HepG2 (cell line): ENCODE measurements around the gene SERTAD2. TPM values are rescaled to one million over a fixed set of nuclear protein-coding genes. Genes with fewer than 3 reads are reported as not detected.

Experiments used
- ATF6 ChIP-seq: sonication (generic); formaldehyde crosslinking; conservative IDR thresholded peaks from 2 replicates; pipeline ENCODE4 v1.4.0; 2020; ENCODE audit warnings: missing genetic modification reagents
- BATF2 ChIP-seq: sonication (generic); formaldehyde crosslinking; IDR thresholded peaks from 2 replicates; pipeline ENCODE4 v1.8.0; 2022; ENCODE audit warnings: mild to moderate bottlenecking, missing genetic modification reagents, moderate library complexity
- ETS1 ChIP-seq: sonication (generic); formaldehyde crosslinking; IDR thresholded peaks from 2 replicates; pipeline ENCODE4 v1.4.0; 2020; ENCODE audit warnings: missing genetic modification reagents
- GATA4 ChIP-seq: sonication (generic); IDR thresholded peaks from 2 replicates; pipeline ENCODE4 v1.6.1; 2016; ENCODE audit warnings: antibody characterized with exemption, low read depth, borderline replicate concordance
- KLF6 ChIP-seq: IDR thresholded peaks from 2 replicates; pipeline ENCODE4 v1.8.0; 2016; ENCODE audit warnings: missing biosample characterization, missing genetic modification reagents
- MBNL3 ChIP-seq: fragments of 250-450 bp; sonication (Bioruptor Pico); conservative IDR thresholded peaks from 2 replicates; pipeline ENCODE4 v1.8.0; 2022; ENCODE audit warnings: mild to moderate bottlenecking, inconsistent platforms
- NFYB ChIP-seq: sonication (generic); formaldehyde crosslinking; IDR thresholded peaks from 2 replicates; pipeline ENCODE4 v1.4.0; 2020; ENCODE audit warnings: missing genetic modification reagents
- NR2F6 ChIP-seq, 2 experiments: IDR thresholded peaks; 2 replicates each; pipeline ENCODE4 v1.6.1; 2016; ENCODE audit warnings: antibody characterized with exemption in 1 of 2, mild to moderate bottlenecking in 1 of 2
- PBX3 ChIP-seq: sonication (generic); formaldehyde crosslinking; IDR thresholded peaks from 2 replicates; pipeline ENCODE4 v1.8.1; 2023; ENCODE audit warnings: missing genetic modification reagents, inconsistent platforms, borderline replicate concordance
- POLR2G ChIP-seq: fragments of 200-400 bp; formaldehyde crosslinking; IDR thresholded peaks from 2 replicates; pipeline ENCODE4 v1.6.1; 2018; ENCODE audit warnings: mild to moderate bottlenecking, low read depth, low read length, moderate library complexity
- PREB ChIP-seq: sonication (generic); formaldehyde crosslinking; IDR thresholded peaks from 2 replicates; pipeline ENCODE4 v1.4.0; 2020; ENCODE audit warnings: missing genetic modification reagents
- RBFOX2 ChIP-seq: fragments of 200-400 bp; formaldehyde crosslinking; IDR thresholded peaks from 2 replicates; pipeline ENCODE4 v1.6.1; 2017; ENCODE audit warnings: low read depth, mild to moderate bottlenecking, low read length
- SOX13 ChIP-seq, 3 experiments: fragments of 450-650 bp in 1 of 3; sonication (generic) in 1 of 3; formaldehyde crosslinking in 1 of 3; IDR thresholded peaks in 2 of 3; conservative IDR thresholded peaks in 1 of 3; 2 replicates each; pipeline versions ENCODE4 v1.5.0 to v1.6.1; 2016 to 2020; ENCODE audit warnings: antibody characterized with exemption in 1 of 3, mild to moderate bottlenecking in 1 of 3, missing compliant biosample characterization in 1 of 3, missing genetic modification reagents in 1 of 3, moderate library complexity in 1 of 3
- SP140L ChIP-seq: sonication (generic); formaldehyde crosslinking; IDR thresholded peaks from 2 replicates; pipeline ENCODE4 v1.4.0; 2020; ENCODE audit warnings: missing genetic modification reagents, borderline replicate concordance
- SRY ChIP-seq: sonication (generic); formaldehyde crosslinking; IDR thresholded peaks from 2 replicates; pipeline ENCODE4 v1.8.0; 2022; ENCODE audit warnings: mild to moderate bottlenecking, missing genetic modification reagents
- TFE3 ChIP-seq: IDR thresholded peaks from 2 replicates; pipeline ENCODE4 v1.6.1; 2016
- ZIK1 ChIP-seq: sonication (generic); formaldehyde crosslinking; IDR thresholded peaks from 2 replicates; pipeline ENCODE4 v1.5.0; 2020; ENCODE audit warnings: mild to moderate bottlenecking, low read depth, missing genetic modification reagents, borderline replicate concordance
- ZNF263 ChIP-seq: sonication (generic); formaldehyde crosslinking; IDR thresholded peaks from 2 replicates; pipeline ENCODE4 v1.4.0; 2020; ENCODE audit warnings: missing genetic modification reagents
- ZNF350 ChIP-seq: sonication (generic); formaldehyde crosslinking; IDR thresholded peaks from 2 replicates; pipeline ENCODE4 v1.4.0; 2020; ENCODE audit warnings: mild to moderate bottlenecking, low read depth, missing genetic modification reagents, borderline replicate concordance
- ZNF549 ChIP-seq: sonication (generic); formaldehyde crosslinking; IDR thresholded peaks from 2 replicates; pipeline ENCODE4 v1.5.0; 2020; ENCODE audit warnings: missing genetic modification reagents
- polyA plus RNA-seq, 8 experiments: library from polyadenylated mRNA; depleted of rRNA in 3 of 8; stranded (reverse) in 7 of 8; unstranded in 1 of 8; fragments of >200 nt; fragmentation: Illumina TruSeq in 4 of 8; extraction: Trizol in 4 of 8; gene quantifications; 2 replicates each; pipeline versions ENCODE4 v1.2.1 to v1.2.3, GENCODE V29; 2011 to 2016; ENCODE audit warnings: low read depth in 4 of 8, missing spikeins in 1 of 8, mixed read lengths in 1 of 8; ENCODE audit not compliant: insufficient read depth in 1 of 8
- total RNA-seq, 5 experiments: library from RNA; depleted of rRNA; stranded (reverse); fragments of >200 nt; fragmentation: Illumina TruSeq; extraction: Trizol; gene quantifications; 2 replicates each; pipeline ENCODE4 v1.2.3, GENCODE V29; 2016; ENCODE audit warnings: low read depth in 1 of 5

SERTAD2 gene
- total and polyA plus RNA-seq, 2 of the 13 experiments (the other 11 are each of a cell fraction or from before 2014, with no cell fraction given), result 6.7 to 22.6 TPM

- TF ChIP-seq ATF6, result no peak
- TF ChIP-seq SOX13 (IDR thresholded peaks at IDR 0.05), result no peak
- TF ChIP-seq SOX13 (CRISPR knock-in tag; conservative IDR thresholded peaks at IDR 0.05 in 1 of 2, IDR thresholded peaks at IDR 0.05 in 1 of 2), result peak in 1 of 2 experiments; percentile 37; a peak in 1 of 4 replicates
- TF ChIP-seq TFE3, result no peak
- no peak for TF ChIP-seq PREB (CRISPR knock-in tag)
- TF ChIP-seq ZNF350, result no peak
- TF ChIP-seq ZNF263 (CRISPR knock-in tag), result 0 out of 2 replicates have a peak, but pooled peaks have one; percentile 25
- no peak for TF ChIP-seq ZNF549 (CRISPR knock-in tag)
- no peak for TF ChIP-seq RBFOX2
- no peak; the same call in 1 of the 2 replicates for TF ChIP-seq PBX3 (CRISPR knock-in tag)
- no peak for TF ChIP-seq ETS1 (CRISPR knock-in tag)
- no peak for TF ChIP-seq GATA4
- TF ChIP-seq SRY (CRISPR knock-in tag), result no peak
- TF ChIP-seq MBNL3 (CRISPR knock-in tag), result no peak
- no peak for TF ChIP-seq POLR2G
- TF ChIP-seq NR2F6 (IDR thresholded peaks at IDR 0.05), result no peak
- peak; percentile 48; the same call in 1 of the 2 replicates for TF ChIP-seq NR2F6 (CRISPR knock-in tag; IDR thresholded peaks at IDR 0.05)
- no peak for TF ChIP-seq ZIK1 (CRISPR knock-in tag)
- no peak for TF ChIP-seq BATF2 (CRISPR knock-in tag)
- TF ChIP-seq KLF6 (CRISPR knock-in tag), result 0 out of 2 replicates have a peak, but pooled peaks have one; percentile 47
- TF ChIP-seq SP140L, result peak; percentile 78; the same call in 1 of the 2 replicates
- TF ChIP-seq NFYB (CRISPR knock-in tag), result no peak
These were observed 7.5 kb downstream of the SERTAD2 start (continued) for GRCh38 chr2:64646007-64646880.
